K562 treated with DMSO at 1 percent for 4 hours (cell line): ENCODE measurements around the gene HES6. TPM values are rescaled to one million over a fixed set of nuclear protein-coding genes. Genes with fewer than 3 reads are reported as not detected.

ENCODE experiments used
- total RNA-seq: library from RNA; unstranded; fragments of 300-600 nt; gene quantifications from 2 replicates; pipeline ENCODE4 v1.2.3, GENCODE V29; 2022; ENCODE audit not compliant: insufficient read depth

Gene HES6
- 203 and 206 TPM in 2 replicates for total RNA-seq

GRCh38 chr2:238239863-238240756, at the start of gene HES6:
Gene HES6 (minus strand): TSS chr2:238240038. CDS start chr2:238239905, 133 bp downstream.

GRCh38 chr2:238287737-238288649, 48.2 kb upstream of the HES6 start, which contains the start of gene PER2:
Gene PER2 (minus strand): TSS chr2:238288610. CDS start chr2:238277936, 10,674 bp downstream.

DNA sequence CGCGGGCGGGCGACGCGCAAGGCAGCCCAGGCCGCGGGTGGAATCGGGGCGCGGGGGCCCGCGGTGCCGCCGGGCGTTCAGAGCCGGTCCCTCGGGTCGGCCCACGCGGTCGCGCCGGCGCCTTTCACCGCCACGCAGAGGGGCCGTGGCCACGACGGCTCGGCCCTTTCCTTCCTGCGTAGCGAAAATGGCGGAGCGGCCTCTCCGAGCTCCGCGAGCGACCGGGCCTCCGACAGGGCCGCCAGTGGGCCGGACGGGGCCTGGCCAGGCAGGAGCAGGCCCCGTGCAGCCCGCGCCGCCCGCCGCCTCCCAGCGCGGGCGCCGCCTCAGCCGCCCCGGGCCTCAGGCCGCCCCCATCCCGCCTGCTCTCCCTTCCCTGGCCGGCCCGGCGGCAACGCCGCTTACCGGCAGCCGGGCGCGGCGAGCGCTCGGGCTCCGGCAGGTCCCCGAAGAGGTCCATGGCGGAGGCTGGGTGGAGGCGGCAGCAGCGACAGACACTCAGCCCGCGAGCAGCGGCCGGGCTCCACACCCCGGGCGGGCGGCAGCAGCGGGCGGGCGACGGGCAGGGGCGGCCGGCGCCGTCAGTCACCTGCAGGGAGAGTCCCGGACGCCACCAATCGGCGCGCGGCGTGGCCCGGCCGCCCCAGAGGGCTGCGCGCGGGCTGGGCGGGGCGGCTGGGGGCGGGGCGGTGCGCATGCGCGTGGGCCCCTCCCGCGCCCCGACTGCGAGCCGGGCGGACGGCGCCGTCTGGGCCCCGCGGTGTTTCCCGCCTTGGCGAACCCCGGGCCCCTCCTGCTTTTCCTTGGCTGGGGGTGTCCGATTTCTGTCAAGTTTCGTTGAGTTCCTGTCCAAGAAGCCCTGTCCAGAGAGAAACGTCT, 36.5 kb downstream of the HES6 start, which contains the start of gene ILKAP:
TSS of gene ILKAP (minus strand) at position 602 of the 879 bp plus-strand sequence. CDS start at position 460, 142 bp downstream.

Other genes with a start within 250 kb of the HES6 start
- gene SCLY, start 179.0 kb downstream of the HES6 start, total RNA-seq = 15.7 and 18.7 TPM in 2 replicates
- gene ESPNL, start 139.7 kb downstream of the HES6 start, total RNA-seq = 0.22 TPM in 1 of 2 replicates, not detected in the other
- not detected in 2 replicates for gene KLHL30, start 101.4 kb downstream of the HES6 start, total RNA-seq
- gene ERFE, start 81.1 kb downstream of the HES6 start, total RNA-seq = 27.2 and 35.1 TPM in 2 replicates
- gene ILKAP, start 36.3 kb downstream of the HES6 start, total RNA-seq = 27.4 and 27.6 TPM in 2 replicates
- 1.6 and 1.8 TPM in 2 replicates for gene PER2, start 48.6 kb upstream of the HES6 start, total RNA-seq
- 2.6 and 2.9 TPM in 2 replicates for gene TRAF3IP1, start 80.5 kb upstream of the HES6 start, total RNA-seq
- 9.3 and 14.0 TPM in 2 replicates for gene ASB1, start 186.9 kb upstream of the HES6 start, total RNA-seq